H9 (cell line): ENCODE data around the gene PTPRR. TPM values are rescaled to one million over a fixed set of nuclear protein-coding genes. Genes with fewer than 3 reads are reported as not detected.

Experiments
- DNase-seq: peaks from one replicate; pipeline ENCODE4 v3.0.0-alpha.2; 2017
- H2AFZ ChIP-seq: one replicate; pipeline ENCODE4 v1.6.1; 2013; ENCODE audit warnings: mild to moderate bottlenecking, low read length, control low read depth, moderate library complexity
- H2AK5ac ChIP-seq: 2 replicates; pipeline ENCODE4 v1.6.1; 2013; ENCODE audit warnings: low read length, control low read depth, mixed read lengths; ENCODE audit not compliant: insufficient read length
- H2BK120ac ChIP-seq: one replicate; pipeline ENCODE4 v1.6.1; 2013; ENCODE audit warnings: low read depth, mild to moderate bottlenecking, low read length, control low read depth, inconsistent platforms; ENCODE audit not compliant: poor library complexity, severe bottlenecking
- H2BK12ac ChIP-seq: 2 replicates; pipeline ENCODE4 v1.6.1; 2013; ENCODE audit warnings: low read length, control low read depth, mixed read lengths, low read depth; ENCODE audit not compliant: insufficient read length
- H2BK15ac ChIP-seq: 2 replicates; pipeline ENCODE4 v1.6.1; 2013; ENCODE audit warnings: low read depth, low read length, control low read depth
- H2BK20ac ChIP-seq: one replicate; pipeline ENCODE4 v1.6.1; 2013; ENCODE audit warnings: low read depth, mild to moderate bottlenecking, low read length, control low read depth, inconsistent platforms; ENCODE audit not compliant: poor library complexity, severe bottlenecking
- H2BK5ac ChIP-seq: 2 replicates; pipeline ENCODE4 v1.6.1; 2013; ENCODE audit warnings: low read length, control low read depth, mixed read lengths; ENCODE audit not compliant: insufficient read length
- H3K14ac ChIP-seq: 2 replicates; pipeline ENCODE4 v1.6.1; 2013; ENCODE audit warnings: low read length, control low read depth; ENCODE audit not compliant: insufficient read depth
- H3K18ac ChIP-seq: 2 replicates; pipeline ENCODE4 v1.6.1; 2013; ENCODE audit warnings: low read depth, mild to moderate bottlenecking, mixed read lengths, low read length, control low read depth; ENCODE audit not compliant: insufficient read length
- H3K23ac ChIP-seq: 2 replicates; pipeline ENCODE4 v1.6.1; 2013; ENCODE audit warnings: low read length, control low read depth, mixed read lengths, low read depth; ENCODE audit not compliant: insufficient read length
- H3K23me2 ChIP-seq: 2 replicates; pipeline ENCODE4 v1.6.1; 2013; ENCODE audit warnings: low read depth, mild to moderate bottlenecking, mixed read lengths, low read length, control low read depth; ENCODE audit not compliant: insufficient read length, poor library complexity, severe bottlenecking
- H3K27ac ChIP-seq: 2 replicates; pipeline ENCODE4 v1.5.1; 2013; ENCODE audit warnings: low read length, control low read depth, mixed read lengths, low read depth; ENCODE audit not compliant: insufficient read length
- H3K27me3 ChIP-seq: 2 replicates; pipeline ENCODE4 v1.6.1; 2013; ENCODE audit warnings: low read length, control low read depth, inconsistent platforms; ENCODE audit not compliant: insufficient read depth
- H3K4ac ChIP-seq: 2 replicates; pipeline ENCODE4 v1.6.1; 2013; ENCODE audit warnings: low read depth, mild to moderate bottlenecking, control low read depth, inconsistent platforms, low read length, moderate library complexity
- H3K4me1 ChIP-seq: 2 replicates; pipeline ENCODE4 v1.6.1; 2013; ENCODE audit warnings: low read length, control low read depth, inconsistent platforms; ENCODE audit not compliant: insufficient read depth
- H3K4me2 ChIP-seq: 2 replicates; pipeline ENCODE4 v1.6.1; 2013; ENCODE audit warnings: low read length, control low read depth, mixed read lengths; ENCODE audit not compliant: insufficient read length, insufficient read depth
- H3K56ac ChIP-seq: 2 replicates; pipeline ENCODE4 v1.6.1; 2013; ENCODE audit warnings: low read depth, mild to moderate bottlenecking, mixed read lengths, low read length, control low read depth; ENCODE audit not compliant: insufficient read length
- H3K79me1 ChIP-seq: 2 replicates; pipeline ENCODE4 v1.6.1; 2013; ENCODE audit warnings: low read depth, mild to moderate bottlenecking, moderate library complexity, low read length, control low read depth, inconsistent platforms; ENCODE audit not compliant: insufficient read depth, poor library complexity, severe bottlenecking
- H3K79me2 ChIP-seq: 2 replicates; pipeline ENCODE4 v1.6.1; 2013; ENCODE audit warnings: low read length, control low read depth, inconsistent platforms; ENCODE audit not compliant: insufficient read depth
- H3K9ac ChIP-seq: 2 replicates; pipeline ENCODE4 v1.6.1; 2013; ENCODE audit warnings: low read length, control low read depth, mixed read lengths; ENCODE audit not compliant: insufficient read length; ENCODE audit errors: extremely low read depth
- H3K9me3 ChIP-seq: one replicate; pipeline ENCODE4 v1.6.1; 2013; ENCODE audit warnings: low read depth, low read length, inconsistent platforms; ENCODE audit not compliant: control insufficient read depth
- H3T11ph ChIP-seq: one replicate; pipeline ENCODE4 v1.6.1; 2013; ENCODE audit warnings: mild to moderate bottlenecking, low read length, control low read depth, inconsistent platforms
- H4K20me1 ChIP-seq: one replicate; pipeline ENCODE4 v1.6.1; 2013; ENCODE audit not compliant: control insufficient read depth, insufficient read length, insufficient read depth
- H4K5ac ChIP-seq: 2 replicates; pipeline ENCODE4 v1.6.1; 2013; ENCODE audit warnings: low read depth, mild to moderate bottlenecking, mixed read lengths, low read length, control low read depth; ENCODE audit not compliant: insufficient read length
- H4K8ac ChIP-seq: replicated peaks from 2 replicates; pipeline ENCODE4 v1.6.1; 2013; ENCODE audit warnings: low read length, control low read depth, mixed read lengths, low read depth; ENCODE audit not compliant: insufficient read length
- H4K91ac ChIP-seq: 2 replicates; pipeline ENCODE4 v1.6.1; 2013; ENCODE audit warnings: low read depth, mild to moderate bottlenecking, moderate library complexity, mixed read lengths, low read length, control low read depth; ENCODE audit not compliant: insufficient read length
- H3K27ac Mint-ChIP-seq, 3 experiments: 2 replicates in 2 of 3; 3 replicates in 1 of 3; pipeline ENCODE4 v1.8.0; 2020 to 2021; ENCODE audit warnings: mixed read lengths in 3 of 3, mild to moderate bottlenecking in 1 of 3, moderate library complexity in 1 of 3
- H3K27me3 Mint-ChIP-seq: 2 replicates; pipeline ENCODE4 v1.8.0; 2021; ENCODE audit warnings: low read depth, mild to moderate bottlenecking, moderate library complexity, mixed read lengths
- H3K36me3 Mint-ChIP-seq, 3 experiments: 2 replicates in 2 of 3; 3 replicates in 1 of 3; pipeline ENCODE4 v1.8.0; 2020 to 2021; ENCODE audit warnings: low read depth in 3 of 3, mixed read lengths in 3 of 3; ENCODE audit not compliant: insufficient read depth in 1 of 3
- H3K4me1 Mint-ChIP-seq, 2 experiments: 2 replicates each; pipeline ENCODE4 v1.8.0; 2020; ENCODE audit warnings: mixed read lengths in 2 of 2
- H3K4me3 Mint-ChIP-seq, 2 experiments: 2 replicates in 1 of 2; 3 replicates in 1 of 2; pipeline ENCODE4 v1.8.0; 2020 to 2021; ENCODE audit warnings: mild to moderate bottlenecking in 2 of 2, mixed read lengths in 2 of 2, moderate library complexity in 1 of 2
- H3K9me3 Mint-ChIP-seq, 2 experiments: 2 replicates in 1 of 2; 3 replicates in 1 of 2; pipeline ENCODE4 v1.8.0; 2020; ENCODE audit warnings: mild to moderate bottlenecking in 2 of 2, mixed read lengths in 2 of 2, moderate library complexity in 1 of 2
- WGBS: extraction: QIAGEN DNeasy Blood & Tissue Kit; methylation state at CpG from one replicate; pipeline ENCODE4 v1.1.7; 2013; ENCODE audit warnings: missing lambda C conversion rate, low lambda C conversion rate, mixed read lengths; ENCODE audit not compliant: insufficient read length; ENCODE audit errors: extremely low coverage; 5-methylcytosine and 5-hydroxymethylcytosine counted together
- total RNA-seq: library from RNA; stranded (reverse); gene quantifications from 2 replicates; pipeline ENCODE4 v1.2.1, GENCODE V29; 2021
- TF ChIP-seq, protein P1 (sequence below): fragments of 200-600 bp; sonication (generic); conservative IDR thresholded peaks from 3 replicates; pipeline ENCODE4 v1.8.0; 2021; ENCODE audit warnings: antibody characterized with exemption, mild to moderate bottlenecking

Gene PTPRR
- total RNA-seq, 1 experiment from 2014 or later = 0.22 TPM

- Histone ChIP-seq H2AFZ (no peak overlapping the region), H4K8ac (no peak overlapping the region), H2AK5ac (no peak overlapping the region), H3K9ac (no peak overlapping the region), H4K5ac (no peak overlapping the region), H3K27ac (no peak overlapping the region), H3K4me2 (no peak overlapping the region), H4K91ac (no peak overlapping the region), H3K23me2 (no peaks in the 10 kb centered on the region), H3K4me1 (no peaks in the 10 kb centered on the region; the same call in 1 of the 2 replicates), H3K79me2 (no peaks in the 10 kb centered on the region), H3K18ac (no peak overlapping the region), H3K79me1 (no peaks in the 10 kb centered on the region), H3K4ac (no peak overlapping the region), H2BK20ac (no peak overlapping the region), H2BK5ac (no peak overlapping the region), H3K23ac (no peak overlapping the region), H3K14ac (no peak overlapping the region), H2BK15ac (no peak overlapping the region), H3K9me3 (no peaks in the 10 kb centered on the region), H2BK12ac (no peak overlapping the region), H2BK120ac (no peak overlapping the region), H3K56ac (no peak overlapping the region), H3K27me3 (no peaks in the 10 kb centered on the region), H3T11ph (no peak overlapping the region), H4K20me1 (no peaks in the 10 kb centered on the region)
- H3K27ac Mint-ChIP-seq = no peak overlapping the region
- H3K4me3 Mint-ChIP-seq = no peak overlapping the region
- H3K4me1 Mint-ChIP-seq = peaks cover 23 to 34% of the 10 kb centered on the region in 2 experiments
- H3K36me3 Mint-ChIP-seq = no peaks in the 10 kb centered on the region
- H3K9me3 Mint-ChIP-seq = no peaks in the 10 kb centered on the region
- TF ChIP-seq, protein P1, sequence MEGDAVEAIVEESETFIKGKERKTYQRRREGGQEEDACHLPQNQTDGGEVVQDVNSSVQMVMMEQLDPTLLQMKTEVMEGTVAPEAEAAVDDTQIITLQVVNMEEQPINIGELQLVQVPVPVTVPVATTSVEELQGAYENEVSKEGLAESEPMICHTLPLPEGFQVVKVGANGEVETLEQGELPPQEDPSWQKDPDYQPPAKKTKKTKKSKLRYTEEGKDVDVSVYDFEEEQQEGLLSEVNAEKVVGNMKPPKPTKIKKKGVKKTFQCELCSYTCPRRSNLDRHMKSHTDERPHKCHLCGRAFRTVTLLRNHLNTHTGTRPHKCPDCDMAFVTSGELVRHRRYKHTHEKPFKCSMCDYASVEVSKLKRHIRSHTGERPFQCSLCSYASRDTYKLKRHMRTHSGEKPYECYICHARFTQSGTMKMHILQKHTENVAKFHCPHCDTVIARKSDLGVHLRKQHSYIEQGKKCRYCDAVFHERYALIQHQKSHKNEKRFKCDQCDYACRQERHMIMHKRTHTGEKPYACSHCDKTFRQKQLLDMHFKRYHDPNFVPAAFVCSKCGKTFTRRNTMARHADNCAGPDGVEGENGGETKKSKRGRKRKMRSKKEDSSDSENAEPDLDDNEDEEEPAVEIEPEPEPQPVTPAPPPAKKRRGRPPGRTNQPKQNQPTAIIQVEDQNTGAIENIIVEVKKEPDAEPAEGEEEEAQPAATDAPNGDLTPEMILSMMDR = no peak
- DNase-seq = no peak
- H3K27me3 Mint-ChIP-seq = no peaks in the 10 kb centered on the region
- no CpG with 5 or more reads among the region's 3 CpGs for WGBS
These were observed 168.2 kb downstream of the PTPRR start for GRCh38 chr12:70752327-70752726.
